NT2/D1 (cell line): Measurements from ENCODE around the gene FAM83E.

Experiments used
- SUZ12 ChIP-seq: IDR thresholded peaks from 2 replicates; pipeline ENCODE4 v1.6.1; 2011; ENCODE audit not compliant: insufficient read length, insufficient read depth; ENCODE audit errors: extremely low read depth
- YY1 ChIP-seq: IDR thresholded peaks from 2 replicates; pipeline ENCODE4 v1.6.1; 2011; ENCODE audit not compliant: insufficient read length, insufficient read depth
- ZNF274 ChIP-seq: IDR thresholded peaks from 2 replicates; pipeline ENCODE4 v1.6.1; 2011; ENCODE audit warnings: mild to moderate bottlenecking, low read depth, low read length

GRCh38 chr19:48598996-48599700, 15.7 kb downstream of the FAM83E start:
- TF ChIP-seq YY1 (no peak), ZNF274 (no peak), SUZ12 (no peak)
